ENCODE data around the gene PCDH19.

- no peak for TF ChIP-seq POLR2A (IDR thresholded peaks at IDR 0.05)
- no peak for TF ChIP-seq CTCF (IDR thresholded peaks at IDR 0.05)
Measured at GRCh38 chrX:100407784-100408712, 2.0 kb downstream of the PCDH19 start.

Data from testis (tissue), 2 donors.